ENCODE data around the gene NISCH. TPM values are rescaled to one million over a fixed set of nuclear protein-coding genes. Genes with fewer than 3 reads are reported as not detected.

NISCH gene
- total and polyA plus RNA-seq, 2 of the 8 experiments (the other 6 are each of a cell fraction or from before 2014, with no cell fraction given): 71.2 to 71.9 TPM

DNA sequence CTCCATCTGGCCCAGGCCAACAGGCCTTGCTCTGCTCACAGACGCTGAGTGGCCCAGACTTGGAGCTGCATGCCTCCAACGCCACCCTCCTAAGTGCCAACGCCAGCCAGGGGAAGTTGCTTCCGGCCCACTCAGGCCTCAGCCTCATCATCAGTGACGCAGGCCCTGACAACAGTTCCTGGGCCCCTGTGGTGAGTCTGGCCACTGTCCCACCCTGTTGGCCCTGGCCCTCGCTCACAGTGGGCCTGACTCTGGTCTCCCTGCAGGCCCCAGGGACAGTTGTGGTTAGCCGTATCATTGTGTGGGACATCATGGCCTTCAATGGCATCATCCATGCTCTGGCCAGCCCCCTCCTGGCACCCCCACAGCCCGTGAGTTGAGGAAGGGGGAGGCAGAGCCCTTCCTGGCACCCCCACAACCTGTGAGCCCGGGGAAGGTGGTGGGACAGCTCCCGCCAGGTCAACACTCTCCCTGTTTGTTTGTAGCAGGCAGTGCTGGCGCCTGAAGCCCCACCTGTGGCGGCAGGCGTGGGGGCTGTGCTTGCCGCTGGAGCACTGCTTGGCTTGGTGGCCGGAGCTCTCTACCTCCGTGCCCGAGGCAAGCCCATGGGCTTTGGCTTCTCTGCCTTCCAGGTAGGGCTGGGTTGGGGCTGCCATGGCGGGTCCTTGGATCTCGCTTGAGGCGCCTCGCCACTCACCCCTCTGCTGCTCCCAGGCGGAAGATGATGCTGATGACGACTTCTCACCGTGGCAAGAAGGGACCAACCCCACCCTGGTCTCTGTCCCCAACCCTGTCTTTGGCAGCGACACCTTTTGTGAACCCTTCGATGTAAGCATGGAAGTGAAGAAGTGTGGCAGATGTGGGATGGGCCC lies 68.2 kb downstream of the NISCH start:
- Histone ChIP-seq H2AFZ (ENCODE audit: low read length) (no peak overlapping the region), H2BK20ac (ENCODE audit: low read length) (no peak overlapping the region), H3K4me2 (ENCODE audit: insufficient read depth in 1 of 2, low read depth in 2 of 2, low read length in 2 of 2) (no peak overlapping the region), H3K4ac (replicated peaks; ENCODE audit: insufficient read length, low read depth, low read length) (no peak overlapping the region), H3K27ac (ENCODE audit: low read depth, low read length) (no peak overlapping the region; the same call in 1 of the 2 replicates), H3K27me3 (replicated peaks in 1 of 4; ENCODE audit: control insufficient read depth in 3 of 4, extremely low read depth in 1 of 4, insufficient read depth in 3 of 4, low read length in 3 of 4) (no peaks in the 10 kb centered on the region), H2BK15ac (ENCODE audit: low read length) (no peak overlapping the region), H3K23me2 (ENCODE audit: low read depth, low read length) (no peaks in the 10 kb centered on the region; the same call in 1 of the 2 replicates), H4K5ac (ENCODE audit: insufficient read length, low read depth, low read length) (no peak overlapping the region), H4K8ac (ENCODE audit: extremely low read depth, insufficient read depth, low read length) (no peak overlapping the region; the same call in 1 of the 2 replicates), H4K91ac (replicated peaks; ENCODE audit: insufficient read length, low read length) (no peak overlapping the region), H3K56ac (replicated peaks; ENCODE audit: insufficient read length, low read depth, low read length) (no peak overlapping the region), H3K14ac (ENCODE audit: insufficient read length) (no peak overlapping the region), H3K79me1 (ENCODE audit: low read depth, low read length) (peaks cover 5% of the 10 kb centered on the region), H4K20me1 (replicated peaks in 1 of 2; ENCODE audit: control insufficient read depth in 1 of 2, insufficient read depth in 2 of 2, low read length in 2 of 2) (peaks cover 5 to 31% of the 10 kb centered on the region in 2 experiments), H3K36me3 (ENCODE audit: control insufficient read depth in 2 of 4, insufficient read depth in 4 of 4, low read length in 3 of 4) (peaks cover 24 to 55% (median 35%) of the 10 kb centered on the region in 4 experiments), H3K4me3 (ENCODE audit: extremely low read depth in 1 of 4, insufficient read depth in 2 of 4, low read depth in 3 of 4, low read length in 4 of 4) (no peak overlapping the region), H2BK12ac (ENCODE audit: low read depth, low read length) (no peak overlapping the region), H3K23ac (ENCODE audit: insufficient read length) (no peak overlapping the region), H2BK120ac (replicated peaks; ENCODE audit: low read depth, low read length) (no peak overlapping the region), H3K4me1 (replicated peaks in 1 of 4; ENCODE audit: control insufficient read depth in 3 of 4, insufficient read depth in 4 of 4, low read length in 3 of 4) (peaks cover 0 to 3% (median under 1%) of the 10 kb centered on the region in 4 experiments; a peak in 5 of 7 replicates), H3K18ac (ENCODE audit: extremely low read depth, low read length) (no peak overlapping the region), H2AK5ac (ENCODE audit: low read depth, low read length) (no peak overlapping the region), H3K9me3 (ENCODE audit: insufficient read depth in 2 of 2, low read depth in 1 of 2, low read length in 1 of 2) (no peaks in the 10 kb centered on the region), H3K9ac (replicated peaks in 1 of 4; ENCODE audit: extremely low read depth in 1 of 4, low read depth in 3 of 4, low read length in 3 of 4) (no peak overlapping the region), H3K79me2 (ENCODE audit: control insufficient read depth in 1 of 2, insufficient read depth in 2 of 2, low read length in 2 of 2) (no peaks in the 10 kb centered on the region), H2BK5ac (ENCODE audit: low read depth, low read length) (no peak overlapping the region)
- FAIRE-seq: no peak
- WGBS, 2 experiments (ENCODE audit: extremely low coverage in 1 of 2, insufficient coverage in 1 of 2, insufficient read length in 1 of 2, insufficient replicate concordance in 2 of 2, low coverage in 1 of 2, low lambda C conversion rate in 2 of 2, missing lambda C conversion rate in 1 of 2): 90% methylated on average over 22 of the region's 26 CpGs; no CpG with 5 or more reads in 1 of the 2 experiments
- no peak for DNase-seq (ENCODE audit: low read depth in 1 of 2, low spot score in 2 of 2)
- CTCF ChIA-PET (ENCODE audit: partially characterized antibody): interaction anchor here (0.7 kb wide), 1 partner anchor 41 kb away, joined by 3 read pairs; no protein-coding TSS in a partner anchor
- POLR2A ChIA-PET (ENCODE audit: partially characterized antibody): interaction anchor here (0.8 to 3.5 kb wide), 5 partner anchors 9 to 33 kb away, joined by 5 to 16 read pairs (median 16); partner anchors contain the start of genes STAB1 and UQCC5
- TF ChIP-seq BACH1 (IDR thresholded peaks at IDR 0.05; ENCODE audit: low read length) (no peak), HDAC2 (IDR thresholded peaks at IDR 0.05; ENCODE audit: borderline replicate concordance in 1 of 2, low read depth in 2 of 2, low read length in 2 of 2) (no peak), TAF1 (IDR thresholded peaks at IDR 0.05; ENCODE audit: low read depth, low read length) (no peak), JUND (IDR thresholded peaks at IDR 0.05; ENCODE audit: low read length) (no peak), RFX5 (IDR thresholded peaks at IDR 0.05; ENCODE audit: borderline replicate concordance, low read depth, low read length) (no peak), SIX5 (IDR thresholded peaks at IDR 0.05; ENCODE audit: low read depth, low read length) (no peak), EZH2 (IDR thresholded peaks at IDR 0.05; ENCODE audit: low read depth, low read length, severe bottlenecking) (no peak), FOSL1 (IDR thresholded peaks at IDR 0.05; ENCODE audit: insufficient read depth, low read depth, low read length) (no peak), ASH2L (IDR thresholded peaks at IDR 0.05; ENCODE audit: low read length) (no peak), KDM5A (IDR thresholded peaks at IDR 0.05; ENCODE audit: low read length) (no peak), CEBPB (IDR thresholded peaks at IDR 0.05; ENCODE audit: low read depth, low read length) (no peak)
- TF ChIP-seq, protein P1, sequence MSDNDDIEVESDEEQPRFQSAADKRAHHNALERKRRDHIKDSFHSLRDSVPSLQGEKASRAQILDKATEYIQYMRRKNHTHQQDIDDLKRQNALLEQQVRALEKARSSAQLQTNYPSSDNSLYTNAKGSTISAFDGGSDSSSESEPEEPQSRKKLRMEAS (IDR thresholded peaks at IDR 0.05): no peak

Measured in H1 (cell line).